GM12878 (cell line): ENCODE results near the gene MRPS23. TPM values are rescaled to one million over a fixed set of nuclear protein-coding genes. Genes with fewer than 3 reads are reported as not detected.

ENCODE experiments used
- ATAC-seq: fragments of 200-7000 bp; cut with Tn5 transposase; 3 replicates; pipeline ENCODE4 v1.9.1; 2020; ENCODE audit warnings: mild to moderate bottlenecking, moderate library complexity
- BruUV-seq: library from RNA; stranded (reverse); fragments of 400-500 nt; replicated peaks from 2 replicates; lab custom pipeline; 2021; lab: Mats Ljungman, UMichigan
- CTCF ChIA-PET: fragments of 300-600 bp; sonication (Branson Sonifier 250); formaldehyde crosslinking; extraction: SDS; loops from one replicate; lab custom pipeline; 2021; ENCODE audit warnings: inconsistent platforms; lab: Yijun Ruan, JAX
- POLR2A ChIA-PET: fragments of 350-600 bp; formaldehyde crosslinking; extraction: SDS; loops from one replicate; lab custom pipeline; 2021; ENCODE audit warnings: inconsistent platforms; lab: Charles Lee
- RAD21 ChIA-PET: fragments of 300-600 bp; sonication (Branson Sonifier 250); formaldehyde crosslinking; loops from one replicate; lab custom pipeline; 2023; ENCODE audit warnings: antibody characterized with exemption; ENCODE audit not compliant: unreplicated experiment; lab: Charles Lee
- SMC1A ChIA-PET: fragments of 300-600 bp; sonication (Branson Sonifier 250); formaldehyde crosslinking; loops from one replicate; lab custom pipeline; 2023; ENCODE audit not compliant: unreplicated experiment, uncharacterized antibody; lab: Charles Lee
- DNase-seq: peaks from one replicate; pipeline ENCODE4 v3.0.0-alpha.2; 2011; ENCODE audit warnings: low read depth, low spot score
- FAIRE-seq: peaks from 3 replicates; lab custom pipeline; 2011; peaks lifted over from hg19 to GRCh38; lab: Jason Lieb, UNC
- H2AFZ ChIP-seq: 2 replicates; pipeline ENCODE4 v1.6.0; 2011; ENCODE audit warnings: low read depth, low read length, control low read depth; ENCODE audit not compliant: control insufficient read depth
- H3K27ac ChIP-seq: 2 replicates; pipeline ENCODE4 v1.5.1; 2011; ENCODE audit warnings: control low read depth; ENCODE audit not compliant: control insufficient read depth, insufficient read depth
- H3K27me3 ChIP-seq, 2 experiments: replicated peaks in 1 of 2; 2 replicates each; pipeline versions ENCODE4 v1.6.0 to v1.6.1; 2011; ENCODE audit warnings: low read length in 1 of 2; ENCODE audit not compliant: control insufficient read depth in 2 of 2, insufficient read depth in 2 of 2
- H3K36me3 ChIP-seq, 2 experiments: 2 replicates each; pipeline ENCODE4 v1.5.1; 2011; ENCODE audit warnings: low read length in 1 of 2; ENCODE audit not compliant: control insufficient read depth in 2 of 2, insufficient read depth in 2 of 2
- H3K4me1 ChIP-seq: 2 replicates; pipeline ENCODE4 v1.6.1; 2011; ENCODE audit warnings: mild to moderate bottlenecking, low read length, moderate library complexity, mixed read lengths; ENCODE audit not compliant: control insufficient read depth, insufficient read depth
- H3K4me2 ChIP-seq: 2 replicates; pipeline ENCODE4 v1.6.0; 2011; ENCODE audit warnings: control low read depth; ENCODE audit not compliant: control insufficient read depth, insufficient read depth
- H3K4me3 ChIP-seq: fragments of 200-600 bp; sonication (generic); 2 replicates; pipeline ENCODE4 v1.5.1; 2016
- H3K79me2 ChIP-seq: 2 replicates; pipeline ENCODE4 v1.6.0; 2011; ENCODE audit warnings: low read length; ENCODE audit not compliant: control insufficient read depth, insufficient read depth
- H3K9ac ChIP-seq: 2 replicates; pipeline ENCODE4 v1.8.0; 2011; ENCODE audit warnings: low read length, control low read depth, mixed read lengths; ENCODE audit not compliant: control insufficient read depth, insufficient read depth
- H3K9me3 ChIP-seq: replicated peaks from 3 replicates; pipeline ENCODE4 v1.5.1; 2011; ENCODE audit warnings: mild to moderate bottlenecking, low read length; ENCODE audit not compliant: control insufficient read depth, insufficient read depth
- H4K20me1 ChIP-seq: 2 replicates; pipeline ENCODE4 v1.6.0; 2011; ENCODE audit not compliant: control insufficient read depth, insufficient read depth
- CREB1 ChIP-seq: IDR thresholded peaks from 2 replicates; pipeline ENCODE4 v1.6.1; 2012; ENCODE audit warnings: low read depth, mild to moderate bottlenecking, inconsistent platforms
- CREM ChIP-seq: IDR thresholded peaks from 2 replicates; pipeline ENCODE4 v1.6.1; 2014; ENCODE audit warnings: antibody characterized with exemption, low read depth
- DPF2 ChIP-seq: fragments of 450-650 bp; IDR thresholded peaks from 2 replicates; pipeline ENCODE4 v1.6.1; 2017; ENCODE audit warnings: mild to moderate bottlenecking
- ESRRA ChIP-seq: IDR thresholded peaks from 2 replicates; pipeline ENCODE4 v1.6.1; 2012; ENCODE audit warnings: mild to moderate bottlenecking, low read length, improper control_type of control experiment
- ETV6 ChIP-seq, 2 experiments: fragments of 450-650 bp in 1 of 2; IDR thresholded peaks in 1 of 2; conservative IDR thresholded peaks in 1 of 2; 2 replicates each; pipeline ENCODE4 v1.6.1; 2014; ENCODE audit warnings: antibody characterized with exemption in 1 of 2, borderline replicate concordance in 1 of 2, low read depth in 1 of 2, mild to moderate bottlenecking in 1 of 2, moderate library complexity in 1 of 2
- GATAD2B ChIP-seq: fragments of 450-650 bp; conservative IDR thresholded peaks from 2 replicates; pipeline ENCODE4 v1.6.1; 2017; ENCODE audit warnings: low read depth, mild to moderate bottlenecking, moderate library complexity
- IKZF2 ChIP-seq, 2 experiments: fragments of 450-650 bp; IDR thresholded peaks; 2 replicates each; pipeline ENCODE4 v1.6.1; 2017; ENCODE audit warnings: mild to moderate bottlenecking in 2 of 2, moderate library complexity in 2 of 2
- KDM1A ChIP-seq: fragments of 200-600 bp; sonication (generic); IDR thresholded peaks from 2 replicates; pipeline ENCODE4 v1.6.1; 2016; ENCODE audit warnings: borderline replicate concordance
- MYB ChIP-seq: fragments of 150-350 bp; IDR thresholded peaks from 2 replicates; pipeline ENCODE4 v1.6.1; 2014; ENCODE audit warnings: mild to moderate bottlenecking, low read depth, low read length, borderline replicate concordance
- PAX5 ChIP-seq: IDR thresholded peaks from 2 replicates; pipeline ENCODE4 v1.6.1; 2011; ENCODE audit warnings: low read depth, low read length, borderline replicate concordance
- RCOR1 ChIP-seq: conservative IDR thresholded peaks from 2 replicates; pipeline ENCODE4 v1.6.1; 2012; ENCODE audit warnings: low read depth, low read length, improper control_type of control experiment
- RELA ChIP-seq: fragments of 450-650 bp; IDR thresholded peaks from 2 replicates; pipeline ENCODE4 v1.8.0; 2014; ENCODE audit warnings: borderline replicate concordance; ENCODE audit not compliant: partially characterized antibody
- SREBF1 ChIP-seq: IDR thresholded peaks from 2 replicates; pipeline ENCODE4 v1.6.1; 2012; ENCODE audit warnings: mild to moderate bottlenecking, low read length
- TCF7 ChIP-seq: IDR thresholded peaks from 2 replicates; pipeline ENCODE4 v1.6.1; 2014; ENCODE audit warnings: antibody characterized with exemption, borderline replicate concordance
- WGBS: methylation state at CpG from one replicate; pipeline ENCODE4 v1.1.6; 2016; ENCODE audit warnings: low lambda C conversion rate; ENCODE audit not compliant: insufficient replicate concordance, insufficient coverage; ENCODE audit errors: missing lambda C conversion rate; 5-methylcytosine and 5-hydroxymethylcytosine counted together
- in situ Hi-C: fragments of 300-500 bp; cut with MboI; formaldehyde crosslinking; loops from 9 replicates; pipeline ENCODE4 v1.14.3; 2018; ENCODE audit warnings: mixed read lengths
- intact Hi-C: fragments of 100-400 bp; cut with micrococcal nuclease; formaldehyde crosslinking; loops from one replicate; pipeline ENCODE4 v1.14.2; 2022; ENCODE audit not compliant: unreplicated experiment
- polyA plus RNA-seq, 11 experiments: library from polyadenylated mRNA; depleted of rRNA in 4 of 11; unstranded in 6 of 11; stranded (reverse) in 5 of 11; fragments of >200 nt; fragmentation: Nextera tagmentation in 4 of 11; fragmentation: Illumina TruSeq in 1 of 11; extraction: Ambion mirVana in 4 of 11; extraction: Trizol in 1 of 11; gene quantifications; 1 replicate in 1 of 11; 2 replicates in 10 of 11; pipeline versions ENCODE4 v1.2.1 to v1.2.3, GENCODE V29; 2011 to 2016; ENCODE audit warnings: inconsistent platforms in 2 of 11, missing spikeins in 2 of 11, low read depth in 1 of 11
- total RNA-seq, 4 experiments: library from RNA; depleted of rRNA in 3 of 4; stranded (reverse); fragments of >200 nt in 3 of 4; fragmentation: Illumina TruSeq in 1 of 4; extraction: Trizol in 1 of 4; gene quantifications; 2 replicates each; pipeline versions ENCODE4 v1.2.1 to v1.2.3, GENCODE V29; 2013 to 2021

Gene MRPS23
- total and polyA plus RNA-seq, 10 of the 15 experiments (the other 5 are each of a cell fraction or from before 2014, with no cell fraction given): 65.3 to 237 (median 87.9) TPM

DNA sequence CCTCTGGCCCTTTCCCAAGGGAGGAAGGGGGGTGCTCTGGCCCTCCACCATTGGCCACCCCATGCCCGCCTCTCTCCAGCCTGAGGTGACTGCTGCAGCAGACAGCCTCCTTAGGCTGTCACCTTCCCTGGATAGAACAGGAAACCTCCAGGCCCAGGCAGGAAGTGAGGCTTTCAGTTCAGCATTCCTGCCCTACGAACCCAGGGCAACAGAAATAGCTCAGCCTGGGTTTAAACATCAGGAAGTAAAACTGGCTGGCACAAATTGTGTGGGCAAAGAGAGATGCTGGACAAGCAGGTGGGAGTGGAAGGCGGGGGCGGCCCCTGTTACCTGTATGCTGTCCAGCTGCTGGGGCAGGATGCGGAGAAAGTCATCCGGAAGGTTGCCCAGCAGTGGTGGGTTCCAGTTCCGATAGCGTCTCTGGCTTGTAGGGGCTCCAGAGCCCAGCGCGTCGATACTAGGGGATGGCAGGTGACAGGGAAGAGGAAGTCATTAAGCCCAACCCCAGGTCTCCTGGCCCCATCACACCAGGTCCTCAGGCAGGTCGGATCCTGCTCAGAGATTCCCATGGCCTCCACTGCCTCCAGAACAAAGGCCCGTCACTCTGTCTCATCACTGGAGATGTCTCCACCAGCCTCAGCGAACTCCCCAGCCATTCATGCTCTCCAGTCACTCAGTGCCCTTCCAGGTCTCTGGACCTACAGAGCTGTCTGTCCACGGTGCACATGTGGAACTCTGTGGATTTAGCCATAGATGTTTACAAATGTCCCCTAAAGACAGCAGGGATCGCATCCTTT is 23.6 kb upstream of the MRPS23 start:
- no peaks in the 10 kb centered on the region for H3K36me3 ChIP-seq
- peaks cover 16% of the 10 kb centered on the region for H3K4me1 ChIP-seq
- ChIA-PET CTCF (interaction anchor here (0.9 to 2.1 kb wide), 6 partner anchors 14 to 239 kb away, joined by 3 to 7 read pairs (median 4); no protein-coding TSS in a partner anchor), POLR2A (interaction anchor here (1.0 to 1.3 kb wide), 2 partner anchors 28 to 134 kb away, joined by 3 read pairs; partner anchors contain the start of gene SRSF1), SMC1A (interaction anchor here (1.0 kb wide), 2 partner anchors 16 to 22 kb away, joined by 3 read pairs; no protein-coding TSS in a partner anchor), RAD21 (no interaction called here)
- WGBS: 67% methylated on average over 16 of the region's 16 CpGs
- no peak overlapping the region for H3K27ac ChIP-seq
- DNase-seq: no peak
- H3K9me3 ChIP-seq: no peaks in the 10 kb centered on the region; the same call in 2 of the 3 replicates
- TF ChIP-seq RCOR1 (no peak), DPF2 (no peak), CREB1 (no peak)
- H4K20me1 ChIP-seq: no peaks in the 10 kb centered on the region
- peaks cover 0 to 1% of the 10 kb centered on the region in 2 experiments; a peak in 1 of 4 replicates for H3K27me3 ChIP-seq
- no peak overlapping the region for H3K4me2 ChIP-seq
- no peak overlapping the region for H3K4me3 ChIP-seq
- no peak for ATAC-seq
- FAIRE-seq: no peak
- no TSS peak for BruUV-seq
- intact Hi-C loops (no loop called here), in situ Hi-C loops (no loop called here)
- H3K79me2 ChIP-seq: no peaks in the 10 kb centered on the region
- no peak overlapping the region for H3K9ac ChIP-seq
- H2AFZ ChIP-seq: no peak overlapping the region

- in situ Hi-C loops: no loop called here
- no peak overlapping the region for H3K27ac ChIP-seq
- CTCF ChIA-PET: interaction anchor here (1.0 to 2.1 kb wide), 2 partner anchors 13 to 122 kb away, joined by 3 to 11 read pairs; no protein-coding TSS in a partner anchor
- no peak for DNase-seq
- H3K4me3 ChIP-seq: no peak overlapping the region
- no TSS peak for BruUV-seq
- H3K36me3 ChIP-seq: no peaks in the 10 kb centered on the region
- H2AFZ ChIP-seq: no peak overlapping the region
- no peak for ATAC-seq
- POLR2A ChIA-PET: interaction anchor here (0.7 kb wide), 1 partner anchor 67 kb away, joined by 3 read pairs; no protein-coding TSS in a partner anchor
- H4K20me1 ChIP-seq: no peaks in the 10 kb centered on the region
- WGBS: 6% methylated on average over 14 of the region's 14 CpGs
- peaks cover 25% of the 10 kb centered on the region for H3K4me1 ChIP-seq
- no peak for FAIRE-seq
- no peaks in the 10 kb centered on the region for H3K79me2 ChIP-seq
- H3K9me3 ChIP-seq: no peaks in the 10 kb centered on the region; the same call in 2 of the 3 replicates
- no peak overlapping the region for H3K4me2 ChIP-seq
- RAD21 ChIA-PET: no interaction called here
- H3K9ac ChIP-seq: no peak overlapping the region
- intact Hi-C loops: no loop called here
- SMC1A ChIA-PET: interaction anchor here (0.5 kb wide), 1 partner anchor 615 kb away, joined by 3 read pairs; no protein-coding TSS in a partner anchor
- peaks cover 0 to 1% of the 10 kb centered on the region in 2 experiments; a peak in 1 of 4 replicates for H3K27me3 ChIP-seq
- TF ChIP-seq SREBF1: no peak
- TF ChIP-seq GATAD2B: no peak
- TF ChIP-seq PAX5: no peak
- no peak for TF ChIP-seq RELA
- TF ChIP-seq CREM: no peak
- TF ChIP-seq ETV6 (conservative IDR thresholded peaks at IDR 0.05 in 1 of 2, IDR thresholded peaks at IDR 0.05 in 1 of 2; ENCODE audit: borderline replicate concordance in 1 of 2, low read depth in 1 of 2): no peak
- TF ChIP-seq IKZF2 (IDR thresholded peaks at IDR 0.05): no peak
- no peak for TF ChIP-seq KDM1A
- no peak for TF ChIP-seq TCF7
- no peak for TF ChIP-seq ESRRA
- no peak for TF ChIP-seq MYB
Observed at GRCh38 chr17:57872536-57872935, 22.7 kb upstream of the MRPS23 start.
